Kidney epithelial cell (primary cell): Measurements from ENCODE around the gene MRPL37. TPM values are rescaled to one million over a fixed set of nuclear protein-coding genes. Genes with fewer than 3 reads are reported as not detected.

ENCODE experiments used
- DNase-seq: peaks from one replicate; pipeline ENCODE4 v3.0.0-alpha.2; 2010; ENCODE audit warnings: low read depth
- H3K27me3 ChIP-seq: 2 replicates; pipeline ENCODE4 v1.6.0; 2011; ENCODE audit warnings: low read length; ENCODE audit not compliant: control insufficient read depth, insufficient read depth
- H3K36me3 ChIP-seq: 2 replicates; pipeline ENCODE4 v1.5.1; 2011; ENCODE audit warnings: low read length; ENCODE audit not compliant: control insufficient read depth, insufficient read depth
- H3K4me3 ChIP-seq: 2 replicates; pipeline ENCODE4 v1.5.1; 2011; ENCODE audit warnings: low read depth, mild to moderate bottlenecking, control low read depth, low read length
- total RNA-seq: library from RNA; depleted of rRNA; stranded (reverse); fragments of >200 nt; gene quantifications from 2 replicates; pipeline ENCODE4 v1.2.3, GENCODE V29; 2015
- TF ChIP-seq, protein P1 (sequence below): IDR thresholded peaks from 2 replicates; pipeline ENCODE4 v1.5.1; 2011; ENCODE audit warnings: mild to moderate bottlenecking, moderate library complexity, low read length, control low read depth, inconsistent platforms; ENCODE audit not compliant: insufficient read depth, poor library complexity, severe bottlenecking

The MRPL37 gene
- 124 and 139 TPM in 2 replicates for total RNA-seq

DNA sequence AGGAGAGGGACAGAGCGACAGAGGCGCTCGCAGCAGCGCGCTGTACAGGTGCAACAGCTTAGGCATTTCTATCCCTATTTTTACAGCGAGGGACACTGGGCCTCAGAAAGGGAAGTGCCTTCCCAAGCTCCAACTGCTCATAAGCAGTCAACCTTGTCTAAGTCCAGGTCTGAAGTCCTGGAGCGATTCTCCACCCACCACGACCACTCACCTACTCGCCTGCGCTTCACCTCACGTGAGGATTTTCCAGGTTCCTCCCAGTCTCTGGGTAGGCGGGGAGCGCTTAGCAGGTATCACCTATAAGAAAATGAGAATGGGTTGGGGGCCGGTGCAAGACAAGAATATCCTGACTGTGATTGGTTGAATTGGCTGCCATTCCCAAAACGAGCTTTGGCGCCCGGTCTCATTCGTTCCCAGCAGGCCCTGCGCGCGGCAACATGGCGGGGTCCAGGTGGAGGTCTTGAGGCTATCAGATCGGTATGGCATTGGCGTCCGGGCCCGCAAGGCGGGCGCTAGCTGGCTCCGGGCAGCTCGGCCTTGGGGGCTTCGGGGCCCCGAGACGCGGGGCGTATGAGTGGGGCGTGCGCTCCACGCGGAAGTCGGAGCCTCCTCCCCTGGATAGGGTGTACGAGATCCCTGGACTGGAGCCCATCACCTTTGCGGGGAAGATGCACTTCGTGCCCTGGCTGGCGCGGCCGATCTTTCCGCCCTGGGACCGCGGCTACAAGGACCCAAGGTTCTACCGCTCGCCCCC, at the start of gene MRPL37, which contains the start of gene CYB5RL:
Gene MRPL37 (plus strand): TSS at position 403 of the 754 bp plus-strand sequence. CDS start 77 bp downstream, at position 480.
Gene CYB5RL (minus strand): TSS at position 266 of the 754 bp plus-strand sequence. CDS start 4,414 bp downstream, outside the sequence.
- TF ChIP-seq, protein P1, sequence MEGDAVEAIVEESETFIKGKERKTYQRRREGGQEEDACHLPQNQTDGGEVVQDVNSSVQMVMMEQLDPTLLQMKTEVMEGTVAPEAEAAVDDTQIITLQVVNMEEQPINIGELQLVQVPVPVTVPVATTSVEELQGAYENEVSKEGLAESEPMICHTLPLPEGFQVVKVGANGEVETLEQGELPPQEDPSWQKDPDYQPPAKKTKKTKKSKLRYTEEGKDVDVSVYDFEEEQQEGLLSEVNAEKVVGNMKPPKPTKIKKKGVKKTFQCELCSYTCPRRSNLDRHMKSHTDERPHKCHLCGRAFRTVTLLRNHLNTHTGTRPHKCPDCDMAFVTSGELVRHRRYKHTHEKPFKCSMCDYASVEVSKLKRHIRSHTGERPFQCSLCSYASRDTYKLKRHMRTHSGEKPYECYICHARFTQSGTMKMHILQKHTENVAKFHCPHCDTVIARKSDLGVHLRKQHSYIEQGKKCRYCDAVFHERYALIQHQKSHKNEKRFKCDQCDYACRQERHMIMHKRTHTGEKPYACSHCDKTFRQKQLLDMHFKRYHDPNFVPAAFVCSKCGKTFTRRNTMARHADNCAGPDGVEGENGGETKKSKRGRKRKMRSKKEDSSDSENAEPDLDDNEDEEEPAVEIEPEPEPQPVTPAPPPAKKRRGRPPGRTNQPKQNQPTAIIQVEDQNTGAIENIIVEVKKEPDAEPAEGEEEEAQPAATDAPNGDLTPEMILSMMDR, result no peak
- H3K27me3 ChIP-seq, result no peaks in the 10 kb centered on the region
- no peaks in the 10 kb centered on the region for H3K36me3 ChIP-seq
- peak; percentile 90 for DNase-seq
- peak within 1 kb of the TSS; percentile 91 for H3K4me3 ChIP-seq

DNA sequence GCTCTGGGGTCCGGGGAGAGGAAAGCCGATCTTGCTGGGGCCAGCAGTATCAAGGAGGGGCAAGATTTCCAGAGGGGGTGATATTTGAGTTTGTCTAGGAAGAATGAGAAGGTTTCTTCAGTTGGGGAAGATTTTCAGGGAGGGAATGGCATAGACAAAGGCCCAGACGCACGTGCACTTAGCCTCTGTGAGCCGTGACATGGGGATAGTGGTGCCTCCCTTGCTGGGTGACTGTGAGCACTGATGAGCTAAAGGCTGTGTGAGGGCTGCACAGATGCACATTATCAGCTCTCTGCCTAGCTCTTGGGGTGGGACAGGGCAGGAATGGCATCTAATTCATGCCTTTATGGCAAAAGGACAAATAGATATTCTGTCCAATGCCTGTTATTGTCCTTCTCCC, 49.0 kb upstream of the MRPL37 start:
- Histone ChIP-seq H3K36me3 (no peaks in the 10 kb centered on the region), H3K27me3 (no peaks in the 10 kb centered on the region), H3K4me3 (no peak overlapping the region)
- TF ChIP-seq, protein P1, result no peak
- DNase-seq, result no peak

DNA sequence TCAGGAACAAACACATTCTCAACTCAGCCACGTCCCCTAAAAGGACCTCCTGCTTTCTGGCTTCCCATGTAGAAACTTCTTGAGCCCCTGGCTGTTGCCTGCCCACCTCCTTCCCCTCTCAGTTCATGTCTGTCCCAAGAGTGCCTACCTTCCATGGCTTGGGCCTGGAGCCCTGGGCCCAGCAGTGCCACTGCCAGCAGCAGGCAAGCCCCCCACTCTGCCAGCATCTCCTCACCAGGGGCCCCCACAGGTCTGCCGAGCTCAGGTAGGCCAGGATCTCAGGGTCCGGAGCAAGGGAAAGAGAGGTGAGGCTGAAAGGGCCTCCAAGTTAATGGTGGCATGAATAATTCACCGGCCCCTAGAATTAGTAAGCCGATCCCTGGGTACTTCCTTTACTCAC, 47.3 kb upstream of the MRPL37 start, which contains the start of gene CDCP2:
Gene CDCP2 (minus strand): TSS at position 305 of the 400 bp plus-strand sequence. CDS start 78 bp downstream, at position 227.
- H3K36me3 ChIP-seq, result no peaks in the 10 kb centered on the region
- H3K4me3 ChIP-seq, result no peak within 1 kb of the TSS
- TF ChIP-seq, protein P1, result no peak
- no peaks in the 10 kb centered on the region for H3K27me3 ChIP-seq
- DNase-seq, result no peak

DNA sequence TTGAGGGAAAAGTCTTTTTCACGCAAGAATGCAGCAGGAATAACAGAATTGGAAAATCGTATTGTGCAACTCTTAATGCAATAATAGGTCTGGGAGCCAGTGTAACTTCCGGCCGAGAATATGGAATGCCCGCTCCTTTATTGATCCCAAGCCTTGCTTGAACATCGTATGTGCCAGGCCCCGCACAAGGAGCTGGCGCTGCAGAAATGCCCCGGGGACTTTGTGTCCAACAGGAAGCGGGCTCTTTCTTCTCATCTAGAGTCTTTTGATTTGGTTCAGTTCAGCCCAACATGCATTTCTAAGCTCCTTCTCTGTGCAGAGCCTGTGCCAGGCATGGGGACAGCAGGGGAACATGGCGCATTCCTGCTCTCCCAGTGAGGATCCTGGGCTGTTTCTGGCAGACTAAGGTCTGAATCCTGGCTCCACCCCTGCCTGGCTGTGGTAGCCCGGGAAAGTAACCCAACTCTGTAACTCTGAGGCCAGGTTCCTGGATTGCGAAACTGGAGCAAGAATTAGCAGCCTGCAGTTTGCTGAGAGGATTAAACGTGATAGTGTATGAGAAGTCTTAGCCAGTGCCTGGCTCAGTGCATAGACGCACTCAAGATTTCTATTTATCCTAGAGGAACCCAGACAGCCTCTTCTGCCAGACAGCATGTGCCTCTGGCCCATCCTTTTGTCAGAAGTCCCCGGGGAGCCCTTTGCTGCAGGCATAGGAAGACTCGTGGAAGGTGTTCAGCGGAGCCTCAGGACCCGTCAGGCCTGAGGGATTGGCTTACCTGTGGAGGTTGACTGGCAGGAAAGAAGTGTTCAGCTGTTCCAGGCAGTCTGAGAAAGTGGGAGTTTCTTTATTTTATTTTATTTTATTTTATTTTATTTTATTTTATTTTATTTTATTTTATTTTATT, 46.2 kb upstream of the MRPL37 start:
- Histone ChIP-seq H3K4me3 (no peak overlapping the region), H3K27me3 (no peaks in the 10 kb centered on the region), H3K36me3 (no peaks in the 10 kb centered on the region)
- peak; percentile 29 for DNase-seq
- TF ChIP-seq, protein P1, result no peak

DNA sequence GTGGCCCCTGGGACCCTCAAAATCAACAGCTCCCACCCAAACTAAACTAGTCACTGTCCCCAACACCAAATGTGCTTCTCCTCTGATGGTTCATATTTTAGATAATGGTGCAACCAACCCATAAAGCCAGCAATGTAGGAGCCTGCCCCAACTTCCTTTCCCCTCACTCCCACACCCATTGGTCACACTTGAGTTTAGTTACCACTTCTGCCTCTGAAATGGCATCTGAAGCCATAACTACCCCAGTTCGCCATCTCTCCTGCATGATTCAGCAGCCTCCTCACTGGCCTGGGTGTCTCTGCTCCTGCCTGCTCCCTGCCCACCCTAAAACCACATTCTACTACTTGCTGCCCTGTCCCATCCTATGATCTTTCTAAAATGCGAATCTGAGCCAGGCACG, 43.8 kb upstream of the MRPL37 start:
- no peak for DNase-seq
- Histone ChIP-seq H3K27me3 (peaks cover 2% of the 10 kb centered on the region), H3K4me3 (no peak overlapping the region), H3K36me3 (no peaks in the 10 kb centered on the region)
- TF ChIP-seq, protein P1, result no peak
